ENCODE measurements around the gene PDE6A.

Gene PDE6A

GRCh38 chr5:149833116-149833827 is 111.3 kb downstream of the PDE6A start:
- CTCF ChIA-PET = interaction anchor here (0.7 to 21.2 kb wide), 31 partner anchors 12 to 385 kb away, joined by 3 to 355 read pairs (median 8); partner anchors contain the start of genes HMGXB3, SLC26A2 and TIGD6
- H3K36me3 ChIP-seq (ENCODE audit: control insufficient read depth in 2 of 2, insufficient read depth in 1 of 2, low read length in 2 of 2) = peaks cover 0 to 15% of the 10 kb centered on the region in 2 experiments; a peak in 1 of 3 replicates
- H3K27ac ChIP-seq (ENCODE audit: extremely low read depth, low read depth, low read length) = no peak overlapping the region
- POLR2A ChIA-PET = interaction anchor here (1.3 kb wide), 1 partner anchor 128 kb away, joined by 9 read pairs; the partner anchor contains the start of gene SLC26A2
- no peaks in the 10 kb centered on the region for H3K4me1 ChIP-seq (ENCODE audit: control insufficient read depth, insufficient read depth, low read length)
- H3K4me3 ChIP-seq (ENCODE audit: low read depth, low read length) = no peak overlapping the region
- H3K9me3 ChIP-seq (ENCODE audit: control insufficient read depth, insufficient read depth, low read depth, low read length) = no peaks in the 10 kb centered on the region
- TF ChIP-seq TRIM28 (IDR thresholded peaks at IDR 0.05; ENCODE audit: borderline replicate concordance, low read length) = no peak
- TF ChIP-seq ZNF513 (tag by site-specific recombination; IDR thresholded peaks at IDR 0.05) = peak; percentile 86

GRCh38 chr5:149832636-149833035 is 112.0 kb downstream of the PDE6A start:
- TF ChIP-seq ZFP41 (tag by site-specific recombination; IDR thresholded peaks at IDR 0.05; ENCODE audit: borderline replicate concordance) (no peak), ZNF138 (tag by site-specific recombination; IDR thresholded peaks at IDR 0.05; ENCODE audit: borderline replicate concordance) (no peak), ZFP69B (tag by site-specific recombination; IDR thresholded peaks at IDR 0.05) (no peak), ZNF362 (tag by site-specific recombination; IDR thresholded peaks at IDR 0.05) (no peak), YY2 (tag by site-specific recombination; IDR thresholded peaks at IDR 0.05) (no peak), ZFHX2 (tag by site-specific recombination; conservative IDR thresholded peaks at IDR 0.05) (no peak), ZBTB20 (tag by site-specific recombination; IDR thresholded peaks at IDR 0.05) (no peak), PRDM2 (tag by site-specific recombination; IDR thresholded peaks at IDR 0.05; ENCODE audit: borderline replicate concordance) (no peak), ZNF18 (tag by site-specific recombination; IDR thresholded peaks at IDR 0.05) (no peak), EGR2 (tag by site-specific recombination; IDR thresholded peaks at IDR 0.05; ENCODE audit: low read depth) (no peak), SALL2 (tag by site-specific recombination; IDR thresholded peaks at IDR 0.05; ENCODE audit: borderline replicate concordance) (no peak), ZSCAN16 (tag by site-specific recombination; IDR thresholded peaks at IDR 0.05) (no peak), RBAK (tag by site-specific recombination; IDR thresholded peaks at IDR 0.05) (no peak), PBX3 (CRISPR knock-in tag; IDR thresholded peaks at IDR 0.05) (no peak)
- ChIA-PET CTCF (interaction anchor here (0.8 to 21.2 kb wide), 13 partner anchors 16 to 386 kb away, joined by 3 to 355 read pairs (median 14); no protein-coding TSS in a partner anchor), POLR2A (no interaction called here)
- Histone ChIP-seq H3K4me1 (ENCODE audit: control insufficient read depth, insufficient read depth, low read length) (no peaks in the 10 kb centered on the region), H3K27ac (ENCODE audit: extremely low read depth, low read depth, low read length) (no peak overlapping the region), H3K4me3 (ENCODE audit: low read depth, low read length) (no peak overlapping the region), H3K36me3 (ENCODE audit: control insufficient read depth in 2 of 2, insufficient read depth in 1 of 2, low read length in 2 of 2) (peaks cover 0 to 15% of the 10 kb centered on the region in 2 experiments; a peak in 1 of 3 replicates), H3K9me3 (ENCODE audit: control insufficient read depth, insufficient read depth, low read depth, low read length) (no peaks in the 10 kb centered on the region)

All from HEK293 (cell line).